HL-60/S4 (cell line): ENCODE results near the gene TOMM5.

Experiments
- in situ Hi-C: fragments of 300-500 bp; cut with MboI; formaldehyde crosslinking; loops from 2 replicates; pipeline ENCODE4 v1.14.3; 2022; ENCODE audit warnings: low sequenced_read_pairs

Gene TOMM5

DNA sequence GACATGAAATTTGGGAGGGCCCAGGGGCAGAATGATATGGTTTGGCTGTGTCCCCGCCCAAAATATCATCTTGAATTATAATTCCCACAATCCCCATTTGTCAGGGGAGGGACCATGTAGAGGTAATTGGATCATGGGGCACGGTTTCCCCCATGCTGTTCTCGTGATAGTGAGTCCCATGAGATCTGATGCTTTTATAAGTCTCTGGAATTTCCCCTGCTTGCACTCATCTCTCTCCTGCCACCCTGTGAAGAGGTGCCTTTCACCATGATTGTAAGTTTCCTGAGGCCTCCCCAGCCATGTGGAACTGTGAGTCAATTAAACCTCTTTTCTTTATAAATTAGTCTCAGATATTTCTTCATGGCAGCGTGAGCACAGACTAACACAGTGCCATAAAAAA lies 27.5 kb downstream of the TOMM5 start:
- in situ Hi-C loops: no loop called here

- in situ Hi-C loops: no loop called here
Measured at GRCh38 chr9:37563806-37564513, 28.4 kb downstream of the TOMM5 start.

- in situ Hi-C loops: no loop called here
Measured at GRCh38 chr9:37562826-37563225, 29.6 kb downstream of the TOMM5 start.

GRCh38 chr9:37561682-37562081 lies 30.7 kb downstream of the TOMM5 start:
- in situ Hi-C loops: no loop called here

- in situ Hi-C loops: no loop called here
Measured at GRCh38 chr9:37559855-37560592, 32.4 kb downstream of the TOMM5 start.

- in situ Hi-C loops: no loop called here
Measured at GRCh38 chr9:37559125-37559524, 33.3 kb downstream of the TOMM5 start.

DNA sequence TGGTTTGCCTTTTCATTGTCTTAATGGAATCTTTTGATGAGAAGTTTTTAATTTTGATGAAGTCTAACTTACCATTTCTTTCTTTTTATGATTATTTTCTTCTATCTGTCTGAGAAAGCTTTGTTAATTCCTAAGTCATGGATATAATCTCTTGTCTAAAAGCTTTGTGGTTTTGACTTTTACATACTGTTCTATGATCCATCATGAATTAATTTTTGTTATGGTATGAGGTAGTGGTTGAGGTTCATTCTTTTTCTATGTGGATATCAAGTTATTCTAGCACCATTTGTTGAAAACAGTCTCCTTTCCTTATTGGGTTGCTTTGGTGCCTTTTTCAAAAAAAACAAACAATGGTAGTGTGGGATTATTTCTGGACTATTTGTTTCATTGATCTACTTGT lies 36.6 kb downstream of the TOMM5 start:
- in situ Hi-C loops: no loop called here

- in situ Hi-C loops: no loop called here
Measured at GRCh38 chr9:37554318-37554717, 38.1 kb downstream of the TOMM5 start.

DNA sequence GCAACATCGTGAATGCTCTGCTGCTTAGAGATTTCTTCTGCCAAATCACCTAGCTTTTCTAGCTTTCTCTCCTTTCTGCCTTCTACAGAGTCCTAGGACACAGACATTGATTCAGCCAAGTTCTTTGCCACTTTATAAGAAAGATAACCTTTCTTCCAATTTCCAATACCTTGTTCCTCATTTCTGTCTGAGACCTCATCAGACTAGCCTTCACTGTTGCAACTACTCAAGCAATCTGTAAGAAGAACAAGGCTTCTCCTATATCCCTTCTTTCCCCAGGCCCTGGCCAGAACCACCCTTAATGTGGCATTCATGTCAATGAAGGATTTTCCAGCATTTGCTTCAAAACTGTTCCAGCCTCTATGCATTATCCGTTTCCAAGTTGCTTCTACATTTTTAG lies 40.5 kb downstream of the TOMM5 start:
- in situ Hi-C loops: no loop called here

- in situ Hi-C loops: no loop called here
Measured at GRCh38 chr9:37551468-37551867, 40.9 kb downstream of the TOMM5 start.

- in situ Hi-C loops: no loop called here
Measured at GRCh38 chr9:37550781-37551180, 41.6 kb downstream of the TOMM5 start.

DNA sequence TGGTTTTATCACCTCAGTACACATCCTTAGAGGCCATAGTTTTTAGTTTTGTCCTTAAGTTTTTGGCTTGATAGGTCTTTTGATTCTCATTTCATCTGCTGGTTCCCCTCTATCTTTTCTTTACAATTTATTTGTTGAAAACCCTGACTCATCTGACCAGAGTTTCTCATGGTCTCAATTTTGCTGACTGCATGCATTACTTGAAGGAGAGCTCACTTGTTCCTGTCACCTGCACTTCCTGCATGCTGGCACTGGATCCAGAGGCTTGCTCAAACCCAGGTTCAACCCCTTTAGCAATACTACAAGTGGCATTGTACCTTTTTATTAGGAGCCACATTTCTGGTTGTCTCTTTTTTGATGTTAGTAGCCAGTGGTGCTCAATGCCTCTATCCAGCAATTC lies 42.9 kb downstream of the TOMM5 start:
- in situ Hi-C loops: no loop called here

DNA sequence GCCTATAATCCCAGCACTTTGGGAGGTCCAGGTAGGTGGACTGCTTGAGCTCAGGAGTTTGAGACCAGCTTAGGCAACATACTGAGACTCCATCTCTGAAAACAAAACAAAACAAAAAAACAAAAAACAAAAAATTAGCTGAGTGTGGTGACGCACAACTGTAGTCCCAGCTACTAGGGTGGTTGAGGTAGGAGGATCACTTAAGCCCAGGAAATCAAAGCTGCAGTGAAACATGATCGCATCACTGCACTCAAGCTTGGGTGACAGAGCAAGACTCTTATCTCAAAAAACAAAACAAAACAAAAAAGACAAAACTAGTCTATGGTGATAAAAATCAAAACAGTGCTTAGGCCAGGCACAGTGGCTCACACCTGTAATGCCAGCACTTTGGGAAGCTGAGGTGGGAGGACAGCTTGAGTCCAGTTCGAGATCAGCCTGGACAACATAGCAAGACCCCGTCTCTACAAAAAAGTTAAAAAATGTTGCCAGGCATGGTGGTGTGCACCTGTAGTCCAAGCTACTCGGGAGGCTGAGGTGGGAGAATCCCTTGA lies 45.0 kb downstream of the TOMM5 start:
- in situ Hi-C loops: no loop called here

DNA sequence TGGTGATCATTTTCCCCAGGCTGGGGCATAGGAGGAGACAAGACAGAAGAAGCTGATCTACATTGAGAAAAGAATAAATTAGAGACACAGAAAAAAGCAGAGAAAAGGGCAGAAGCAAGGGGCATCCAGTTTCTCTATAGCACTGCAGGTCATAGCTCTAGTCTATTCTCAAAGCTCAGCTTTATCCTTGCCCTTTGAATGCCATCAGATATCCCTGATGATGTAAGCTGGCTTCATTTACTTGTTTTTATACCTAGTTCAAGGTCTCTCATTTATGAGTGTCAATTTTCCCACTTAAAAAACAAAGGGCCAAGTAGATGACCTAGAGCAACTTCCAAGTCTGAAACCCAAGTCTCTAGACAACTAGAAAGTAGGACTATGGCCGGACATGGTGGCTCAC lies 48.9 kb downstream of the TOMM5 start:
- in situ Hi-C loops: no loop called here

DNA sequence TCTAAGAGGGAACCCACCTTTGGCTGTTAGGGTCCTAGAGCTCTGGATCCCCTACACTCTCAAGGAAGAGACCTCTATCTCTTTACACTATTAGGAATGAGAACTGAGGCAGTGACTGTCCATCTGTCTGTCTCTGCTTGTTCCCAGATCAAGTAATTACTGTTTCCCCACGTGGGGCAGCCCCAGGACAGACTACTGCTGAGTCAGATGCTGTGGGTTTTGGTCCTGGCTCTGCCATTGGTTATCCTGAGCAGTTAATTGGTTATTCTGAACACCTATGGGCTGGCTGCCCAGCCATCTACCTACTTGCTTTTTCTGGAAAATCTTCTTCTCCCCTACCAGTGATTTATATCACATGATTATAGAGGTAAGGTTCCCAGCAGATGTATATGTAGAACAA lies 49.5 kb downstream of the TOMM5 start:
- in situ Hi-C loops: no loop called here

DNA sequence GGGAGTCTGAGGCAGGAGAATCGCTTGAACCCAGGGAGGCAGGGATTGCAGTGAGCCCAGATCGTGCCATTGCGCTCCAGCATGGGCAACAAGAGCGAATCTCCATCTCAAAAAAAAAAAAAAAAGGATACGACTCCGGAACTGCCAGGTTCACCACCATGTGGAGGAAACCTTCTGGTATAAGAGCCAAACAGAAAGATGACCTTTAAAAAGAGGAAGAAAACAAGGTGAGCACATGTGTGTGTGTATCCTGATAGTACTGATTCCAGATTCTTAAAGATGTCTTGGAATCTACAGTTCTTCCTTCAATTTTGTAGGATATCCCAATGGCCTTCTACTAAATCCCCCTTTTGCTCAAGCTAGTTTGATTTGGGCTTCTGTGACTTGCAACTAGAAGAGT lies 49.9 kb downstream of the TOMM5 start:
- in situ Hi-C loops: no loop called here

DNA sequence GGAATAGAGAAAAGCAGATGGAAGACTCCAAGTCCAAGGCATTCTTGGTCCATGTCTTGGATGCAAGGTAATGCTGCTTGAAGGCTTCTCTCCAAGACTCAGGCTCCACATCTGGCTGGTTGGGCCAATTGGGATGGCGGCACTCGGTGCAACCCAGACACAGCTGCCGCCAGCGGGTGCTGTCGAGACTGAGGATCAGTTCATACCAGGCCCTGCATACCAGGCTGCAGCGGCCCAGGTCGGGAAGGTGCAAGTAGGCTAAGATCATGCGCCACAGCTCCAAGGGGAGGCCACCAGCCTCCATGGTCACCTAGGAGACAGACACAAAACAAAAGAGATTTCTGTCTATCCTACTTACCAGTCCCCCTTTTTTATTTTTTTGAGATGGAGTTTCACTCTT lies 50.9 kb downstream of the TOMM5 start:
- in situ Hi-C loops: no loop called here

DNA sequence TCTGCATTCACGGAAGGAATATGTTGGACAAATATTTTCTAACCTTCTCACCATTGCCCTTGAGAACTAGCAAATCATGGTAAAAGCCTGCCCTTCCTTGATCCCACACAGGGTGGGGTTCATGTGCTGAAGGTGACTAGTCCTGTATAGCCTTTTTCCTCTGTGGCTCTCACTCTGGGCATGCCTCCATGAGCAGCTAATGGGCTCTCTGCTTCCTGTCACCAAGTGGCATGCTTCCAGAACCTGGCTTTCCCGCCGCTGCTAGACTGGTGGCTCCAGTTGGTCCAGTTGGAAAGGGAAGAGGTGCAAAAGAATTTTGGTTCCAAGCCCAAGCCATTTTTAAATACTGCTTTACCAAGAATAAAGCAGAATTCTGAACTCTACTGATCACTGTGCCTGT lies 51.8 kb downstream of the TOMM5 start:
- in situ Hi-C loops: no loop called here

- in situ Hi-C loops: no loop called here
Measured at GRCh38 chr9:37539634-37540033, 52.8 kb downstream of the TOMM5 start.
